Breast epithelium (tissue), 4 donors: ENCODE data around the gene RNF4. TPM values are rescaled to one million over a fixed set of nuclear protein-coding genes. Genes with fewer than 3 reads are reported as not detected.

Experiments
- DNase-seq, 2 donors: peaks; one replicate each; pipeline ENCODE4 v3.0.0-alpha.2; 2019; ENCODE audit warnings: low spot score in 2 of 2
- H3K27ac ChIP-seq, 2 donors: fragments of 200-600 bp; sonication (generic) in 1 of 2; one replicate each; pipeline ENCODE4 v1.5.1; 2016 to 2019; ENCODE audit warnings: mild to moderate bottlenecking in 1 of 2
- H3K27me3 ChIP-seq, 2 donors: fragments of 200-600 bp; sonication (generic) in 1 of 2; one replicate each; pipeline versions ENCODE4 v1.5.1 to v1.6.0; 2017 to 2019; ENCODE audit warnings: control low read depth in 1 of 2, mild to moderate bottlenecking in 1 of 2
- H3K36me3 ChIP-seq: fragments of 200-600 bp; one replicate; pipeline ENCODE4 v1.5.1; 2019
- H3K4me1 ChIP-seq, 2 donors: fragments of 200-600 bp; sonication (generic); one replicate each; pipeline ENCODE4 v1.5.1; 2016 to 2019; ENCODE audit warnings: control low read depth in 1 of 2
- H3K4me3 ChIP-seq, 3 donors: fragments of 200-600 bp; sonication (generic); 1 replicate in 2 of 3; 2 replicates in 1 of 3; pipeline ENCODE4 v1.5.1; 2016 to 2019; ENCODE audit warnings: mild to moderate bottlenecking in 3 of 3, moderate library complexity in 2 of 3
- H3K9me3 ChIP-seq, 2 donors: fragments of 200-600 bp; sonication (generic) in 1 of 2; one replicate each; pipeline ENCODE4 v1.5.1; 2016 to 2019; ENCODE audit warnings: control low read depth in 1 of 2
- CTCF ChIP-seq, 3 donors: fragments of 450-650 bp; IDR thresholded peaks; one replicate each; pipeline ENCODE4 v1.5.1; 2016 to 2017; ENCODE audit warnings: antibody characterized with exemption in 3 of 3, mild to moderate bottlenecking in 3 of 3, moderate library complexity in 3 of 3
- POLR2A ChIP-seq: fragments of 450-650 bp; IDR thresholded peaks from one replicate; pipeline ENCODE4 v1.6.1; 2016; ENCODE audit warnings: antibody characterized with exemption, mild to moderate bottlenecking, moderate library complexity
- POLR2AphosphoS5 ChIP-seq, 3 donors: sonication (generic); formaldehyde crosslinking; IDR thresholded peaks; one replicate each; pipeline ENCODE4 v1.6.1; 2017; ENCODE audit warnings: antibody characterized with exemption in 3 of 3
- intact Hi-C: fragments of 100-400 bp; cut with DNase I; formaldehyde crosslinking; loops from one replicate; pipeline ENCODE4 v1.15.1; 2023; ENCODE audit warnings: low total_unique reads
- total RNA-seq, 3 donors: library from RNA; depleted of rRNA; stranded (reverse); fragments of >200 nt; gene quantifications; one replicate each; pipeline ENCODE4 v1.1.0, GENCODE V29; 2016

The RNF4 gene
- total RNA-seq, 3 donors from 2014 or later: 35.7 to 52.7 (median 40.8) TPM

DNA sequence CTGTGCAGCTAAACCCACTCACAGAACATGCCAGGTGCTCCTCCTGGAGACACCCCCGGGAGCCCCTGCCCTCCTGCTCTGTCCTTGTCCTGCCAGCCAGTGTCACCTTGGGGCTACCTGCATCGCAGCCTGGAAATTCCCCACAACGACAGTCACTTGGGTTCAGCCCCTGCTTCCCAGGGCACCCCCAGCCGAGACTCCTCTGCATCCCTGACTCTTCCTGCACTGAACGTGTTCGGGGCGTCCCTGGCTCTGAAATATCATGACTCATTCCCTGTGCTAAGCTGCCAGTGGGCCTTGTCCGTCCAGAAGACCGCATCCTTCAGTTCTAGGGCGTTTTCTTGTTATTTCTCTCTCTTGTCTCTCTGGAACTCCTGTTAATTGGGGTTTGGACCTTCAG is 44.3 kb upstream of the RNF4 start:
- Histone ChIP-seq H3K36me3 (no peaks in the 10 kb centered on the region), H3K4me3 (no peak overlapping the region), H3K27me3 (peaks cover 0 to 32% of the 10 kb centered on the region in 2 donors), H3K4me1 (no peaks in the 10 kb centered on the region), H3K27ac (no peak overlapping the region), H3K9me3 (peaks cover 0 to 2% of the 10 kb centered on the region in 2 donors)
- TF ChIP-seq CTCF (IDR thresholded peaks at IDR 0.05) (no peak), POLR2AphosphoS5 (IDR thresholded peaks at IDR 0.05) (no peak), POLR2A (no peak)
- intact Hi-C loops: no loop called here
- no peak for DNase-seq

DNA sequence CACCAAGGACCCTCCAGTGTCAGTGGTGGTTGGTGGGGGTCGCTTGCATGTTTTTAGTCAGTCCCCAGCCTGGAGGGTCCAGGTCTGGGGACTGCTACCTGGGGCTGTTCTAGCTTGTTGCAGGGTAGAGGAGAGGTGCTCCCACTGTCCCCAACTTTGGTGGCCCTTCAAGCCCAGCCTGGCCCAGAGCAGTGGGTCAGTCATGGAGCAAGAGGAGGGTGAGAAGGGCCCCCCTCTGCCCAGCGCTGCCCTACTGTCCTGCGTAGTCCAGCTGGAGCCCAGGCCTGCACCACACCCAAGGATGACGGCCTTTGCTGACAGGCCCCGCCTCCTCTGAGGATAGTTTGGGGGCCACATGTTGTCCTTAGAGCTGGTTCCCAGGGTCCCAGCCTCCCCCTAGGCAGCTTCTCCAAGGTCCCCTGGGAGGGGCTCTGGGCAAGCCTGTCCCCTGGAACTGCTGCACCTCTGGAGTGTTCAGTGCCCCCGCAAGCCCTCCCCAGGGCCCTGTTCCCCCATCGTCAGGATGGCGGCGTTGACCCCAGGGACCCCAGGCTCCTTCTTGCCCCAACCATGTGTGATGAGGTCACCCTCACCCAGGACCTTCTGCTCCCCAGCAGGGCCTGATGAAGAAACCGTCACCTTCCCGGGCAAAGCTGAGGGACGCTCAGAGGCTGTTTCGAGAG is 43.4 kb upstream of the RNF4 start:
- Histone ChIP-seq H3K27me3 (peaks cover 0 to 22% of the 10 kb centered on the region in 2 donors), H3K4me1 (no peaks in the 10 kb centered on the region), H3K36me3 (no peaks in the 10 kb centered on the region), H3K4me3 (no peak overlapping the region), H3K9me3 (peaks cover 2 to 6% of the 10 kb centered on the region in 2 donors), H3K27ac (no peak overlapping the region)
- DNase-seq: no peak
- intact Hi-C loops: no loop called here
- TF ChIP-seq CTCF (IDR thresholded peaks at IDR 0.05): no peak
- TF ChIP-seq POLR2A: no peak

GRCh38 chr4:2426069-2426397 is 42.9 kb upstream of the RNF4 start:
- Histone ChIP-seq H3K27ac (no peak overlapping the region), H3K4me3 (no peak overlapping the region), H3K9me3 (peaks cover 4 to 6% of the 10 kb centered on the region in 2 donors), H3K4me1 (no peaks in the 10 kb centered on the region), H3K36me3 (no peaks in the 10 kb centered on the region), H3K27me3 (peaks cover 0 to 17% of the 10 kb centered on the region in 2 donors)
- intact Hi-C loops: no loop called here
- TF ChIP-seq POLR2AphosphoS5 (IDR thresholded peaks at IDR 0.05): no peak
- TF ChIP-seq POLR2A: no peak
- no peak for TF ChIP-seq CTCF (IDR thresholded peaks at IDR 0.05)
- no peak for DNase-seq

GRCh38 chr4:2426711-2427275 is 42.1 kb upstream of the RNF4 start:
- no peaks in the 10 kb centered on the region for H3K4me1 ChIP-seq
- intact Hi-C loops: no loop called here
- H3K27ac ChIP-seq: no peak overlapping the region
- H3K9me3 ChIP-seq: peaks cover 4 to 6% of the 10 kb centered on the region in 2 donors
- H3K36me3 ChIP-seq: no peaks in the 10 kb centered on the region
- TF ChIP-seq CTCF (IDR thresholded peaks at IDR 0.05) (no peak), POLR2A (no peak), POLR2AphosphoS5 (IDR thresholded peaks at IDR 0.05) (no peak)
- H3K4me3 ChIP-seq: no peak overlapping the region
- peaks cover 0 to 16% of the 10 kb centered on the region in 2 donors for H3K27me3 ChIP-seq
- no peak for DNase-seq

- no peaks in the 10 kb centered on the region for H3K36me3 ChIP-seq
- H3K4me3 ChIP-seq: no peak overlapping the region
- H3K27me3 ChIP-seq: peaks cover 0 to 7% of the 10 kb centered on the region in 2 donors
- intact Hi-C loops: no loop called here
- H3K4me1 ChIP-seq: no peaks in the 10 kb centered on the region
- H3K27ac ChIP-seq: no peak overlapping the region
- H3K9me3 ChIP-seq: peaks cover 4 to 6% of the 10 kb centered on the region in 2 donors
- DNase-seq: no peak
- no peak for TF ChIP-seq POLR2A
- TF ChIP-seq CTCF (IDR thresholded peaks at IDR 0.05): no peak
- TF ChIP-seq POLR2AphosphoS5 (IDR thresholded peaks at IDR 0.05): no peak
Measured at GRCh38 chr4:2427383-2428334, 41.2 kb upstream of the RNF4 start.
